ENCODE data around the gene AKIP1.

AKIP1 gene

GRCh38 chr11:8947230-8947943, 36.4 kb downstream of the AKIP1 start:
- no peak for DNase-seq (ENCODE audit: low spot score)
- no peak overlapping the region for H2BK5ac ChIP-seq (ENCODE audit: low read length)
- no CpG with 5 or more reads among the region's 4 CpGs for WGBS, 2 donors (ENCODE audit: extremely low coverage in 2 of 2, insufficient read length in 2 of 2, insufficient replicate concordance in 1 of 2)
- H4K91ac ChIP-seq (ENCODE audit: low read depth, low read length, poor library complexity): no peak overlapping the region
- no peak overlapping the region for H3K9ac ChIP-seq (ENCODE audit: low read depth, low read length, poor library complexity)
- H2BK15ac ChIP-seq (ENCODE audit: low read length): no peak overlapping the region
- H3K79me1 ChIP-seq (ENCODE audit: low read depth, low read length): no peaks in the 10 kb centered on the region
- H2BK120ac ChIP-seq (ENCODE audit: low read depth, low read length): no peak overlapping the region
- no peak overlapping the region for H3K4me2 ChIP-seq (ENCODE audit: insufficient read depth, low read length, poor library complexity, severe bottlenecking)
- no peak overlapping the region for H2BK12ac ChIP-seq (ENCODE audit: low read length)
- H4K8ac ChIP-seq (ENCODE audit: low read depth, low read length): no peak overlapping the region
- no peak overlapping the region for H3K4me3 ChIP-seq (ENCODE audit: low read length in 2 of 2)
- no peak overlapping the region for H3K18ac ChIP-seq (ENCODE audit: low read length)
- H3K14ac ChIP-seq (ENCODE audit: low read length): no peak overlapping the region
- no peak overlapping the region for H3K4ac ChIP-seq (ENCODE audit: low read length)
- no peak overlapping the region for H2AK5ac ChIP-seq (ENCODE audit: low read depth, low read length)
- peaks cover 3 to 25% of the 10 kb centered on the region in 2 donors for H3K36me3 ChIP-seq (replicated peaks in 1 of 2; ENCODE audit: control insufficient read depth in 2 of 2, insufficient read depth in 2 of 2, low read length in 2 of 2)
- no peaks in the 10 kb centered on the region for H3K27me3 ChIP-seq (ENCODE audit: control insufficient read depth in 3 of 3, insufficient read depth in 3 of 3, low read depth in 1 of 3, low read length in 3 of 3)
- H3K4me1 ChIP-seq (ENCODE audit: control insufficient read depth in 2 of 2, insufficient read depth in 1 of 2, low read depth in 1 of 2, low read length in 2 of 2): no peaks in the 10 kb centered on the region
- no peaks in the 10 kb centered on the region for H3K9me3 ChIP-seq (replicated peaks in 1 of 2; ENCODE audit: control insufficient read depth in 2 of 2, insufficient read depth in 1 of 2, low read depth in 1 of 2, low read length in 2 of 2)
- H2AFZ ChIP-seq (ENCODE audit: low read length): no peak overlapping the region
- H3K23ac ChIP-seq (ENCODE audit: low read depth, low read length, poor library complexity): no peak overlapping the region
- no peak overlapping the region for H3K27ac ChIP-seq (replicated peaks; ENCODE audit: low read length)

DNA sequence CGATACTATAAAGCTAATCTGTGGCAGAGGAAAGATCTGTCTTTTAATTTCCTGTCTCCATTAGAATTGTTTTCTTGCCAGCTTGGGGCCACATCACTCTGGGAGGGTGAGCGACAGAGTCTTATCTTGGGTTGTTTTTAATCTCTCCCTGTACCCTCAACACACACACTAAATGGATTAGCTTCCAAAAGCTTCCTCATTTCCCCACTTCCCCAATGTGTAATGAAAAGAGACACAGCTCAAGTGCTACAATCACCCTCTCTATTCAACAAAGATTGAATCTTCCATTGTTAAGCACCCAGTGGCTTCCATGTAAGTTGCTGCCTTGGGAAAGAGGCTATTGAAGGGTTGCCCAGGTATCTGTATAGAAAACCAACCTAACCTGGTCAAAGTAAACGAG, 37.9 kb downstream of the AKIP1 start:
- H3K27me3 ChIP-seq (ENCODE audit: control insufficient read depth in 3 of 3, insufficient read depth in 3 of 3, low read depth in 1 of 3, low read length in 3 of 3): no peaks in the 10 kb centered on the region
- H3K18ac ChIP-seq (ENCODE audit: low read length): no peak overlapping the region
- no peak overlapping the region for H3K9ac ChIP-seq (ENCODE audit: low read depth, low read length, poor library complexity)
- no peak for DNase-seq (ENCODE audit: low spot score)
- no peak overlapping the region for H2AK5ac ChIP-seq (ENCODE audit: low read depth, low read length)
- peaks cover 3 to 37% of the 10 kb centered on the region in 2 donors for H3K36me3 ChIP-seq (replicated peaks in 1 of 2; ENCODE audit: control insufficient read depth in 2 of 2, insufficient read depth in 2 of 2, low read length in 2 of 2)
- no peak overlapping the region for H3K4me3 ChIP-seq (ENCODE audit: low read length in 2 of 2)
- no peak overlapping the region for H3K14ac ChIP-seq (ENCODE audit: low read length)
- H3K27ac ChIP-seq (replicated peaks; ENCODE audit: low read length): no peak overlapping the region
- H2BK12ac ChIP-seq (ENCODE audit: low read length): no peak overlapping the region
- no peak overlapping the region for H3K4me2 ChIP-seq (ENCODE audit: insufficient read depth, low read length, poor library complexity, severe bottlenecking)
- H2AFZ ChIP-seq (ENCODE audit: low read length): no peak overlapping the region
- H3K79me1 ChIP-seq (ENCODE audit: low read depth, low read length): no peaks in the 10 kb centered on the region
- no peak overlapping the region for H4K91ac ChIP-seq (ENCODE audit: low read depth, low read length, poor library complexity)
- no peak overlapping the region for H3K4ac ChIP-seq (ENCODE audit: low read length)
- H3K23ac ChIP-seq (ENCODE audit: low read depth, low read length, poor library complexity): no peak overlapping the region
- no peaks in the 10 kb centered on the region for H3K9me3 ChIP-seq (replicated peaks in 1 of 2; ENCODE audit: control insufficient read depth in 2 of 2, insufficient read depth in 1 of 2, low read depth in 1 of 2, low read length in 2 of 2)
- no peak overlapping the region for H2BK15ac ChIP-seq (ENCODE audit: low read length)
- H2BK5ac ChIP-seq (ENCODE audit: low read length): no peak overlapping the region
- no peak overlapping the region for H4K8ac ChIP-seq (ENCODE audit: low read depth, low read length)
- no peak overlapping the region for H2BK120ac ChIP-seq (ENCODE audit: low read depth, low read length)
- no peaks in the 10 kb centered on the region for H3K4me1 ChIP-seq (ENCODE audit: control insufficient read depth in 2 of 2, insufficient read depth in 1 of 2, low read depth in 1 of 2, low read length in 2 of 2)
- no CpG with 5 or more reads among the region's 3 CpGs for WGBS, 2 donors (ENCODE audit: extremely low coverage in 2 of 2, insufficient read length in 2 of 2, insufficient replicate concordance in 1 of 2)

GRCh38 chr11:8956860-8957259, 45.9 kb downstream of the AKIP1 start:
- H4K91ac ChIP-seq (ENCODE audit: low read depth, low read length, poor library complexity): no peak overlapping the region
- no peak overlapping the region for H3K23ac ChIP-seq (ENCODE audit: low read depth, low read length, poor library complexity)
- no peak overlapping the region for H3K4me2 ChIP-seq (ENCODE audit: insufficient read depth, low read length, poor library complexity, severe bottlenecking)
- no CpG with 5 or more reads among the region's 4 CpGs for WGBS, 2 donors (ENCODE audit: extremely low coverage in 2 of 2, insufficient read length in 2 of 2, insufficient replicate concordance in 1 of 2)
- no peak overlapping the region for H3K14ac ChIP-seq (ENCODE audit: low read length)
- H2AK5ac ChIP-seq (ENCODE audit: low read depth, low read length): no peak overlapping the region
- peaks cover 0 to 5% of the 10 kb centered on the region in 2 donors for H3K4me1 ChIP-seq (ENCODE audit: control insufficient read depth in 2 of 2, insufficient read depth in 1 of 2, low read depth in 1 of 2, low read length in 2 of 2)
- H2BK12ac ChIP-seq (ENCODE audit: low read length): no peak overlapping the region
- H4K8ac ChIP-seq (ENCODE audit: low read depth, low read length): no peak overlapping the region
- no peak overlapping the region for H2BK120ac ChIP-seq (ENCODE audit: low read depth, low read length)
- H3K27ac ChIP-seq (replicated peaks; ENCODE audit: low read length): no peak overlapping the region
- H2BK5ac ChIP-seq (ENCODE audit: low read length): no peak overlapping the region
- no peak for DNase-seq (ENCODE audit: low spot score)
- no peak overlapping the region for H2AFZ ChIP-seq (ENCODE audit: low read length)
- H2BK15ac ChIP-seq (ENCODE audit: low read length): no peak overlapping the region
- H3K36me3 ChIP-seq (replicated peaks in 1 of 2; ENCODE audit: control insufficient read depth in 2 of 2, insufficient read depth in 2 of 2, low read length in 2 of 2): peaks cover 0 to 34% of the 10 kb centered on the region in 2 donors
- H3K79me1 ChIP-seq (ENCODE audit: low read depth, low read length): no peaks in the 10 kb centered on the region
- no peak overlapping the region for H3K18ac ChIP-seq (ENCODE audit: low read length)
- H3K27me3 ChIP-seq (ENCODE audit: control insufficient read depth in 3 of 3, insufficient read depth in 3 of 3, low read depth in 1 of 3, low read length in 3 of 3): no peaks in the 10 kb centered on the region
- no peak overlapping the region for H3K9ac ChIP-seq (ENCODE audit: low read depth, low read length, poor library complexity)
- no peak overlapping the region for H3K4ac ChIP-seq (ENCODE audit: low read length)
- H3K9me3 ChIP-seq (replicated peaks in 1 of 2; ENCODE audit: control insufficient read depth in 2 of 2, insufficient read depth in 1 of 2, low read depth in 1 of 2, low read length in 2 of 2): peaks cover 0 to 2% of the 10 kb centered on the region in 2 donors
- no peak overlapping the region for H3K4me3 ChIP-seq (ENCODE audit: low read length in 2 of 2)

DNA sequence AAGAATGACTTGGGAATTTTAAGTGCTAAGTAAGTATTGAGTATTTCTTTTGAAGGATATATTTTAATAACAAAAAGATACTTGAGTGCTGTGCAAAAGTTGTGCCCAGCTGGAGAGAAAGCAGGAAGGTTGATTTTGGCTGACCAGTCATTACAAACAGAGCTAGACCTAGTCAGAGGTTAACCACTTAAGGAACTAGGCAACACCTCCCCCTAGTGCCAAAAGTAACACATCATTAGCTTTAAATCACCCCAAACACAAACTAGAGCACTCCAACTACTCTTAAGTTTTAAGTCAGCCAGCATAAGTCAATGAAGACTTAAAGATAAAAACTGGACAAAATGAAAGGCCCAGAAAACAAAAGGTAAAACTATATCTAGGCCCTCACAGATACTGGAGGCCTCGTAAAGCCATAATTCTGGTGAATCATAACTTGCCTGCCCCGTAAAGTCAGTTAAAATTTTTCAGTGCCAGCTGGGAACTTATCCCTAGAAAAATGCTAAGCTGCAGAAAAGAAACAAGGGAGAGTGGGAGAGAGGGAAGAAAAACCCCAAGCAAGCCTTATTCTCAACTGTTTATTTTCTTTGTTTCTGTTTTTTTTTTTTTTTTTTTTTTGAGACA, 48.7 kb downstream of the AKIP1 start:
- no peak overlapping the region for H2BK12ac ChIP-seq (ENCODE audit: low read length)
- no peak overlapping the region for H4K91ac ChIP-seq (ENCODE audit: low read depth, low read length, poor library complexity)

More for the DNA sequence above, 48.7 kb downstream of the AKIP1 start:
- no peak overlapping the region for H3K14ac ChIP-seq (ENCODE audit: low read length)
- H4K8ac ChIP-seq (ENCODE audit: low read depth, low read length): no peak overlapping the region
- no peaks in the 10 kb centered on the region for H3K79me1 ChIP-seq (ENCODE audit: low read depth, low read length)
- H3K36me3 ChIP-seq (replicated peaks in 1 of 2; ENCODE audit: control insufficient read depth in 2 of 2, insufficient read depth in 2 of 2, low read length in 2 of 2): peaks cover 0 to 14% of the 10 kb centered on the region in 2 donors
- no peak overlapping the region for H3K9ac ChIP-seq (ENCODE audit: low read depth, low read length, poor library complexity)
- no peak overlapping the region for H2BK120ac ChIP-seq (ENCODE audit: low read depth, low read length)
- no peak overlapping the region for H3K4me3 ChIP-seq (ENCODE audit: low read length in 2 of 2)
- H3K4ac ChIP-seq (ENCODE audit: low read length): no peak overlapping the region
- H3K18ac ChIP-seq (ENCODE audit: low read length): no peak overlapping the region
- H3K23ac ChIP-seq (ENCODE audit: low read depth, low read length, poor library complexity): no peak overlapping the region
- H2BK15ac ChIP-seq (ENCODE audit: low read length): no peak overlapping the region
- peaks cover 3 to 13% of the 10 kb centered on the region in 2 donors for H3K4me1 ChIP-seq (ENCODE audit: control insufficient read depth in 2 of 2, insufficient read depth in 1 of 2, low read depth in 1 of 2, low read length in 2 of 2)
- no CpG with 5 or more reads among the region's 2 CpGs for WGBS, 2 donors (ENCODE audit: extremely low coverage in 2 of 2, insufficient read length in 2 of 2, insufficient replicate concordance in 1 of 2)
- no peak overlapping the region for H3K4me2 ChIP-seq (ENCODE audit: insufficient read depth, low read length, poor library complexity, severe bottlenecking)
- no peak overlapping the region for H2AFZ ChIP-seq (ENCODE audit: low read length)
- no peaks in the 10 kb centered on the region for H3K27me3 ChIP-seq (ENCODE audit: control insufficient read depth in 3 of 3, insufficient read depth in 3 of 3, low read depth in 1 of 3, low read length in 3 of 3)
- H2AK5ac ChIP-seq (ENCODE audit: low read depth, low read length): no peak overlapping the region
- H3K27ac ChIP-seq (replicated peaks; ENCODE audit: low read length): no peak overlapping the region
- peak; percentile 58 for DNase-seq (ENCODE audit: low spot score)
- peaks cover 0 to 2% of the 10 kb centered on the region in 2 donors for H3K9me3 ChIP-seq (replicated peaks in 1 of 2; ENCODE audit: control insufficient read depth in 2 of 2, insufficient read depth in 1 of 2, low read depth in 1 of 2, low read length in 2 of 2)
- no peak overlapping the region for H2BK5ac ChIP-seq (ENCODE audit: low read length)

All from neuronal stem cell (in vitro differentiated cells).